H9 (cell line): ENCODE measurements around the gene SMIM21. TPM values are rescaled to one million over a fixed set of nuclear protein-coding genes. Genes with fewer than 3 reads are reported as not detected.

ENCODE experiments used
- DNase-seq: peaks from one replicate; pipeline ENCODE4 v3.0.0-alpha.2; 2017
- H2AFZ ChIP-seq: one replicate; pipeline ENCODE4 v1.6.1; 2013; ENCODE audit warnings: mild to moderate bottlenecking, low read length, control low read depth, moderate library complexity
- H2AK5ac ChIP-seq: 2 replicates; pipeline ENCODE4 v1.6.1; 2013; ENCODE audit warnings: low read length, control low read depth, mixed read lengths; ENCODE audit not compliant: insufficient read length
- H2BK120ac ChIP-seq: one replicate; pipeline ENCODE4 v1.6.1; 2013; ENCODE audit warnings: low read depth, mild to moderate bottlenecking, low read length, control low read depth, inconsistent platforms; ENCODE audit not compliant: poor library complexity, severe bottlenecking
- H2BK12ac ChIP-seq: 2 replicates; pipeline ENCODE4 v1.6.1; 2013; ENCODE audit warnings: low read length, control low read depth, mixed read lengths, low read depth; ENCODE audit not compliant: insufficient read length
- H2BK15ac ChIP-seq: 2 replicates; pipeline ENCODE4 v1.6.1; 2013; ENCODE audit warnings: low read depth, low read length, control low read depth
- H2BK20ac ChIP-seq: one replicate; pipeline ENCODE4 v1.6.1; 2013; ENCODE audit warnings: low read depth, mild to moderate bottlenecking, low read length, control low read depth, inconsistent platforms; ENCODE audit not compliant: poor library complexity, severe bottlenecking
- H2BK5ac ChIP-seq: 2 replicates; pipeline ENCODE4 v1.6.1; 2013; ENCODE audit warnings: low read length, control low read depth, mixed read lengths; ENCODE audit not compliant: insufficient read length
- H3K14ac ChIP-seq: 2 replicates; pipeline ENCODE4 v1.6.1; 2013; ENCODE audit warnings: low read length, control low read depth; ENCODE audit not compliant: insufficient read depth
- H3K18ac ChIP-seq: 2 replicates; pipeline ENCODE4 v1.6.1; 2013; ENCODE audit warnings: low read depth, mild to moderate bottlenecking, mixed read lengths, low read length, control low read depth; ENCODE audit not compliant: insufficient read length
- H3K23ac ChIP-seq: 2 replicates; pipeline ENCODE4 v1.6.1; 2013; ENCODE audit warnings: low read length, control low read depth, mixed read lengths, low read depth; ENCODE audit not compliant: insufficient read length
- H3K23me2 ChIP-seq: 2 replicates; pipeline ENCODE4 v1.6.1; 2013; ENCODE audit warnings: low read depth, mild to moderate bottlenecking, mixed read lengths, low read length, control low read depth; ENCODE audit not compliant: insufficient read length, poor library complexity, severe bottlenecking
- H3K27ac ChIP-seq: 2 replicates; pipeline ENCODE4 v1.5.1; 2013; ENCODE audit warnings: low read length, control low read depth, mixed read lengths, low read depth; ENCODE audit not compliant: insufficient read length
- H3K27me3 ChIP-seq: 2 replicates; pipeline ENCODE4 v1.6.1; 2013; ENCODE audit warnings: low read length, control low read depth, inconsistent platforms; ENCODE audit not compliant: insufficient read depth
- H3K4ac ChIP-seq: 2 replicates; pipeline ENCODE4 v1.6.1; 2013; ENCODE audit warnings: low read depth, mild to moderate bottlenecking, control low read depth, inconsistent platforms, low read length, moderate library complexity
- H3K4me1 ChIP-seq: 2 replicates; pipeline ENCODE4 v1.6.1; 2013; ENCODE audit warnings: low read length, control low read depth, inconsistent platforms; ENCODE audit not compliant: insufficient read depth
- H3K4me2 ChIP-seq: 2 replicates; pipeline ENCODE4 v1.6.1; 2013; ENCODE audit warnings: low read length, control low read depth, mixed read lengths; ENCODE audit not compliant: insufficient read length, insufficient read depth
- H3K56ac ChIP-seq: 2 replicates; pipeline ENCODE4 v1.6.1; 2013; ENCODE audit warnings: low read depth, mild to moderate bottlenecking, mixed read lengths, low read length, control low read depth; ENCODE audit not compliant: insufficient read length
- H3K79me1 ChIP-seq: 2 replicates; pipeline ENCODE4 v1.6.1; 2013; ENCODE audit warnings: low read depth, mild to moderate bottlenecking, moderate library complexity, low read length, control low read depth, inconsistent platforms; ENCODE audit not compliant: insufficient read depth, poor library complexity, severe bottlenecking
- H3K79me2 ChIP-seq: 2 replicates; pipeline ENCODE4 v1.6.1; 2013; ENCODE audit warnings: low read length, control low read depth, inconsistent platforms; ENCODE audit not compliant: insufficient read depth
- H3K9ac ChIP-seq: 2 replicates; pipeline ENCODE4 v1.6.1; 2013; ENCODE audit warnings: low read length, control low read depth, mixed read lengths; ENCODE audit not compliant: insufficient read length; ENCODE audit errors: extremely low read depth
- H3K9me3 ChIP-seq: one replicate; pipeline ENCODE4 v1.6.1; 2013; ENCODE audit warnings: low read depth, low read length, inconsistent platforms; ENCODE audit not compliant: control insufficient read depth
- H3T11ph ChIP-seq: one replicate; pipeline ENCODE4 v1.6.1; 2013; ENCODE audit warnings: mild to moderate bottlenecking, low read length, control low read depth, inconsistent platforms
- H4K20me1 ChIP-seq: one replicate; pipeline ENCODE4 v1.6.1; 2013; ENCODE audit not compliant: control insufficient read depth, insufficient read length, insufficient read depth
- H4K5ac ChIP-seq: 2 replicates; pipeline ENCODE4 v1.6.1; 2013; ENCODE audit warnings: low read depth, mild to moderate bottlenecking, mixed read lengths, low read length, control low read depth; ENCODE audit not compliant: insufficient read length
- H4K8ac ChIP-seq: replicated peaks from 2 replicates; pipeline ENCODE4 v1.6.1; 2013; ENCODE audit warnings: low read length, control low read depth, mixed read lengths, low read depth; ENCODE audit not compliant: insufficient read length
- H4K91ac ChIP-seq: 2 replicates; pipeline ENCODE4 v1.6.1; 2013; ENCODE audit warnings: low read depth, mild to moderate bottlenecking, moderate library complexity, mixed read lengths, low read length, control low read depth; ENCODE audit not compliant: insufficient read length
- H3K27ac Mint-ChIP-seq, 3 experiments: 2 replicates in 2 of 3; 3 replicates in 1 of 3; pipeline ENCODE4 v1.8.0; 2020 to 2021; ENCODE audit warnings: mixed read lengths in 3 of 3, mild to moderate bottlenecking in 1 of 3, moderate library complexity in 1 of 3
- H3K27me3 Mint-ChIP-seq: 2 replicates; pipeline ENCODE4 v1.8.0; 2021; ENCODE audit warnings: low read depth, mild to moderate bottlenecking, moderate library complexity, mixed read lengths
- H3K36me3 Mint-ChIP-seq, 3 experiments: 2 replicates in 2 of 3; 3 replicates in 1 of 3; pipeline ENCODE4 v1.8.0; 2020 to 2021; ENCODE audit warnings: low read depth in 3 of 3, mixed read lengths in 3 of 3; ENCODE audit not compliant: insufficient read depth in 1 of 3
- H3K4me1 Mint-ChIP-seq, 2 experiments: 2 replicates each; pipeline ENCODE4 v1.8.0; 2020; ENCODE audit warnings: mixed read lengths in 2 of 2
- H3K4me3 Mint-ChIP-seq, 2 experiments: 2 replicates in 1 of 2; 3 replicates in 1 of 2; pipeline ENCODE4 v1.8.0; 2020 to 2021; ENCODE audit warnings: mild to moderate bottlenecking in 2 of 2, mixed read lengths in 2 of 2, moderate library complexity in 1 of 2
- H3K9me3 Mint-ChIP-seq, 2 experiments: 2 replicates in 1 of 2; 3 replicates in 1 of 2; pipeline ENCODE4 v1.8.0; 2020; ENCODE audit warnings: mild to moderate bottlenecking in 2 of 2, mixed read lengths in 2 of 2, moderate library complexity in 1 of 2
- WGBS: extraction: QIAGEN DNeasy Blood & Tissue Kit; methylation state at CpG from one replicate; pipeline ENCODE4 v1.1.7; 2013; ENCODE audit warnings: missing lambda C conversion rate, low lambda C conversion rate, mixed read lengths; ENCODE audit not compliant: insufficient read length; ENCODE audit errors: extremely low coverage; 5-methylcytosine and 5-hydroxymethylcytosine counted together
- total RNA-seq: library from RNA; stranded (reverse); gene quantifications from 2 replicates; pipeline ENCODE4 v1.2.1, GENCODE V29; 2021
- TF ChIP-seq, protein P1 (sequence below): fragments of 200-600 bp; sonication (generic); conservative IDR thresholded peaks from 3 replicates; pipeline ENCODE4 v1.8.0; 2021; ENCODE audit warnings: antibody characterized with exemption, mild to moderate bottlenecking

The SMIM21 gene
- total RNA-seq, 1 experiment from 2014 or later, result not detected

DNA sequence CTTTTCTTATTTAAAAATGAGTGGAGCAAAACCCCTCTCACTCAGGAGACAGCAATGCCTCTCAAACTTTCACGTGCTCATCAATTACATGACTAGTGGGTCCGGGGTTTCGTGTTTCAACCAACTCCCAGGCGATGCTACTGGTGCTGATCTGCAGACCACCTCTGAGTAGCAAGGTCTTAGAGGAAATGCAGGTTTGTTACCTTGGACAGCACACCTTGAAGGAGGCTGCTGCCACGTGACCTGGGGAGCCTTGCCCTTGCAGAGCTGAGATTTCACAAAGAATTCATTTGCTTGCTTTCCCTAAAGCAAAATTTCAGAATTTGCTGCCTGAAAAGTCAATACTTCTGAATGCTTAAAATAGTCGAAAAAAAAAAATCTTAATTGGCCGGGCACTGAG lies 32.4 kb downstream of the SMIM21 start:
- no peak overlapping the region for H3K27ac Mint-ChIP-seq
- H3K14ac ChIP-seq, result no peak overlapping the region
- H3K4me1 ChIP-seq, result no peaks in the 10 kb centered on the region
- H2BK5ac ChIP-seq, result no peak overlapping the region
- H4K91ac ChIP-seq, result no peak overlapping the region
- no CpG with 5 or more reads among the region's 7 CpGs for WGBS
- no peak overlapping the region for H2AK5ac ChIP-seq
- no peak overlapping the region for H2BK12ac ChIP-seq
- H3K18ac ChIP-seq, result no peak overlapping the region
- H3K27ac ChIP-seq, result no peak overlapping the region
- no peak overlapping the region for H3K4me3 Mint-ChIP-seq
- no peaks in the 10 kb centered on the region for H3K79me1 ChIP-seq
- no peaks in the 10 kb centered on the region for H3K23me2 ChIP-seq
- H3K9ac ChIP-seq, result no peak overlapping the region
- no peak overlapping the region for H2BK120ac ChIP-seq
- H3K36me3 Mint-ChIP-seq, result no peaks in the 10 kb centered on the region
- TF ChIP-seq, protein P1, sequence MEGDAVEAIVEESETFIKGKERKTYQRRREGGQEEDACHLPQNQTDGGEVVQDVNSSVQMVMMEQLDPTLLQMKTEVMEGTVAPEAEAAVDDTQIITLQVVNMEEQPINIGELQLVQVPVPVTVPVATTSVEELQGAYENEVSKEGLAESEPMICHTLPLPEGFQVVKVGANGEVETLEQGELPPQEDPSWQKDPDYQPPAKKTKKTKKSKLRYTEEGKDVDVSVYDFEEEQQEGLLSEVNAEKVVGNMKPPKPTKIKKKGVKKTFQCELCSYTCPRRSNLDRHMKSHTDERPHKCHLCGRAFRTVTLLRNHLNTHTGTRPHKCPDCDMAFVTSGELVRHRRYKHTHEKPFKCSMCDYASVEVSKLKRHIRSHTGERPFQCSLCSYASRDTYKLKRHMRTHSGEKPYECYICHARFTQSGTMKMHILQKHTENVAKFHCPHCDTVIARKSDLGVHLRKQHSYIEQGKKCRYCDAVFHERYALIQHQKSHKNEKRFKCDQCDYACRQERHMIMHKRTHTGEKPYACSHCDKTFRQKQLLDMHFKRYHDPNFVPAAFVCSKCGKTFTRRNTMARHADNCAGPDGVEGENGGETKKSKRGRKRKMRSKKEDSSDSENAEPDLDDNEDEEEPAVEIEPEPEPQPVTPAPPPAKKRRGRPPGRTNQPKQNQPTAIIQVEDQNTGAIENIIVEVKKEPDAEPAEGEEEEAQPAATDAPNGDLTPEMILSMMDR, result no peak
- no peak overlapping the region for H3K56ac ChIP-seq
- H3K23ac ChIP-seq, result no peak overlapping the region
- no peak overlapping the region for H2AFZ ChIP-seq
- no peaks in the 10 kb centered on the region for H3K9me3 ChIP-seq
- no peaks in the 10 kb centered on the region; the same call in none of the 2 replicates for H3K27me3 Mint-ChIP-seq
- H3K79me2 ChIP-seq, result no peaks in the 10 kb centered on the region
- no peak overlapping the region for H2BK15ac ChIP-seq
- H4K5ac ChIP-seq, result no peak overlapping the region
- H4K20me1 ChIP-seq, result no peaks in the 10 kb centered on the region
- no peaks in the 10 kb centered on the region for H3K27me3 ChIP-seq
- no peak overlapping the region for H3T11ph ChIP-seq
- no peaks in the 10 kb centered on the region for H3K9me3 Mint-ChIP-seq
- no peak overlapping the region for H4K8ac ChIP-seq
- H3K4me2 ChIP-seq, result no peak overlapping the region
- DNase-seq, result no peak
- no peak overlapping the region for H2BK20ac ChIP-seq
- peaks cover 2 to 7% of the 10 kb centered on the region in 2 experiments; a peak in 3 of 4 replicates for H3K4me1 Mint-ChIP-seq
- no peak overlapping the region for H3K4ac ChIP-seq
